Measurements from ENCODE around the gene PKN2.

DNA sequence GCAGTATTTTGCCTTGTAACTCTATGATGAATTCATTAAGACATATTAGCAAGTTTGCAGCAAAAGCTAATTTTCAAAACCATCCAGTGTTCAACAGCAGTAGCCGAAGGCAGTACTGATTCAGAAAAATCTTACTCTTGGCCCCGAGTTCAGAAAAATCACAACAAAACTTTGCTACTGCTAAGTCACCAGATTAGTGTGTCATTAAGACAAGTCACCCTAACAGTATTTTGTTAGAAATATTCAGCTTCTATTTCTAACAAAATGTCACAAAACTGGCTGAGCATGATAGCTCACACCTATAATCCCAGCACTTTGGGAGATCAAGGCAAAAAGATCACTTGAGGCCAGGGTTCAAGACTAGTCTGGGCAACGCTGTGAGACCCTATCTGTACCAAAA, 199.1 kb downstream of the PKN2 start:
- TF ChIP-seq, protein P1, sequence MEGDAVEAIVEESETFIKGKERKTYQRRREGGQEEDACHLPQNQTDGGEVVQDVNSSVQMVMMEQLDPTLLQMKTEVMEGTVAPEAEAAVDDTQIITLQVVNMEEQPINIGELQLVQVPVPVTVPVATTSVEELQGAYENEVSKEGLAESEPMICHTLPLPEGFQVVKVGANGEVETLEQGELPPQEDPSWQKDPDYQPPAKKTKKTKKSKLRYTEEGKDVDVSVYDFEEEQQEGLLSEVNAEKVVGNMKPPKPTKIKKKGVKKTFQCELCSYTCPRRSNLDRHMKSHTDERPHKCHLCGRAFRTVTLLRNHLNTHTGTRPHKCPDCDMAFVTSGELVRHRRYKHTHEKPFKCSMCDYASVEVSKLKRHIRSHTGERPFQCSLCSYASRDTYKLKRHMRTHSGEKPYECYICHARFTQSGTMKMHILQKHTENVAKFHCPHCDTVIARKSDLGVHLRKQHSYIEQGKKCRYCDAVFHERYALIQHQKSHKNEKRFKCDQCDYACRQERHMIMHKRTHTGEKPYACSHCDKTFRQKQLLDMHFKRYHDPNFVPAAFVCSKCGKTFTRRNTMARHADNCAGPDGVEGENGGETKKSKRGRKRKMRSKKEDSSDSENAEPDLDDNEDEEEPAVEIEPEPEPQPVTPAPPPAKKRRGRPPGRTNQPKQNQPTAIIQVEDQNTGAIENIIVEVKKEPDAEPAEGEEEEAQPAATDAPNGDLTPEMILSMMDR (IDR thresholded peaks at IDR 0.05; ENCODE audit: borderline replicate concordance, extremely low read depth, low read length, poor library complexity, severe bottlenecking) = no peak
- TF ChIP-seq EZH2 (IDR thresholded peaks at IDR 0.05; ENCODE audit: borderline replicate concordance, low read depth, low read length, severe bottlenecking) = no peak

Measured in DND-41 (cell line).